Panc1 (cell line): Measurements from ENCODE around the gene SEC14L2. TPM values are rescaled to one million over a fixed set of nuclear protein-coding genes. Genes with fewer than 3 reads are reported as not detected.

Experiments used
- ATAC-seq: fragments of 200-7000 bp; cut with Tn5 transposase; 2 replicates; pipeline ENCODE4 v1.9.1; 2020; ENCODE audit warnings: mild to moderate bottlenecking, moderate library complexity
- BruUV-seq: library from RNA; stranded (reverse); fragments of 400-500 nt; replicated peaks from 2 replicates; lab custom pipeline; 2021; lab: Mats Ljungman, UMichigan
- CTCF ChIA-PET: fragments of 300-600 bp; sonication (Branson Sonifier 250); formaldehyde crosslinking; loops from one replicate; lab custom pipeline; 2022; ENCODE audit warnings: antibody characterized with exemption; lab: Charles Lee
- POLR2A ChIA-PET: fragments of 300-600 bp; sonication (Branson Sonifier 250); formaldehyde crosslinking; loops from one replicate; lab custom pipeline; 2022; ENCODE audit warnings: antibody characterized with exemption; lab: Charles Lee
- DNase-seq: peaks from one replicate; pipeline ENCODE4 v3.0.0-alpha.2; 2010; ENCODE audit warnings: low read depth, low spot score
- H3K27ac ChIP-seq: 2 replicates; pipeline ENCODE4 v1.5.1; 2011; ENCODE audit warnings: mild to moderate bottlenecking, low read length, inconsistent platforms
- H3K27me3 ChIP-seq: fragments of 200-500 bp; sonication (Bioruptor generic); 2 replicates; pipeline ENCODE4 v1.6.0; 2014; ENCODE audit warnings: low read length, inconsistent platforms; ENCODE audit not compliant: control insufficient read depth, insufficient read depth
- H3K36me3 ChIP-seq: fragments of 200-500 bp; sonication (Bioruptor generic); 2 replicates; pipeline ENCODE4 v1.5.1; 2014; ENCODE audit warnings: inconsistent platforms, mild to moderate bottlenecking, low read length, moderate library complexity; ENCODE audit not compliant: control insufficient read depth, insufficient read depth
- H3K4me1 ChIP-seq: 2 replicates; pipeline ENCODE4 v1.5.1; 2011; ENCODE audit warnings: inconsistent platforms, mild to moderate bottlenecking, low read length, moderate library complexity; ENCODE audit not compliant: control insufficient read depth, insufficient read depth
- H3K4me3 ChIP-seq, 2 experiments: 2 replicates each; pipeline ENCODE4 v1.5.1; 2011 to 2012; ENCODE audit warnings: low read depth in 2 of 2, low read length in 2 of 2, mild to moderate bottlenecking in 2 of 2, inconsistent platforms in 1 of 2, moderate library complexity in 1 of 2
- H3K9me3 ChIP-seq: fragments of 200-500 bp; sonication (Bioruptor generic); 2 replicates; pipeline ENCODE4 v1.5.1; 2014; ENCODE audit warnings: low read depth, mild to moderate bottlenecking, inconsistent platforms, low read length, moderate library complexity; ENCODE audit not compliant: control insufficient read depth, insufficient read depth
- CTCF ChIP-seq: fragments of 450-650 bp; IDR thresholded peaks from 2 replicates; pipeline ENCODE4 v1.5.1; 2017; ENCODE audit warnings: mild to moderate bottlenecking
- POLR2AphosphoS5 ChIP-seq: IDR thresholded peaks from 2 replicates; pipeline ENCODE4 v1.6.1; 2012; ENCODE audit warnings: mild to moderate bottlenecking, low read depth, low read length, moderate library complexity
- REST ChIP-seq, 2 experiments: IDR thresholded peaks; 2 replicates each; pipeline ENCODE4 v1.6.1; 2011 to 2012; ENCODE audit warnings: low read depth in 2 of 2, control low read depth in 1 of 2, low read length in 1 of 2, mild to moderate bottlenecking in 1 of 2, moderate library complexity in 1 of 2; ENCODE audit not compliant: insufficient read depth in 1 of 2
- SIN3A ChIP-seq: IDR thresholded peaks from 2 replicates; pipeline ENCODE4 v1.6.1; 2012; ENCODE audit warnings: low read depth, mild to moderate bottlenecking, low read length, moderate library complexity, borderline replicate concordance; ENCODE audit not compliant: insufficient read depth
- TCF7L2 ChIP-seq: IDR thresholded peaks from 2 replicates; pipeline ENCODE4 v1.6.1; 2011; ENCODE audit warnings: mild to moderate bottlenecking, low read depth, low read length, inconsistent platforms
- in situ Hi-C: cut with HindIII; loops from 2 replicates; pipeline ENCODE4 v1.10.0; 2016; ENCODE audit warnings: low sequenced_read_pairs, low pct_unique_long_range_greater_than_20kb
- intact Hi-C: fragments of 100-400 bp; cut with micrococcal nuclease; formaldehyde crosslinking; loops from one replicate; pipeline ENCODE4 v1.10.0; 2022; ENCODE audit not compliant: unreplicated experiment
- total RNA-seq: library from RNA; stranded (reverse); gene quantifications from one replicate; pipeline ENCODE4 v1.2.1, GENCODE V29; 2021; ENCODE audit not compliant: unreplicated experiment

The SEC14L2 gene
- total RNA-seq, 1 experiment from 2014 or later: 10.7 TPM

GRCh38 chr22:30406400-30406799 is 9.6 kb downstream of the SEC14L2 start:
- DNase-seq (no peak), ATAC-seq (no peak)
- H3K9me3 ChIP-seq: no peaks in the 10 kb centered on the region
- H3K4me3 ChIP-seq: no peak overlapping the region
- CTCF ChIA-PET: no interaction called here
- BruUV-seq: no TSS peak
- no peaks in the 10 kb centered on the region for H3K27me3 ChIP-seq
- no peaks in the 10 kb centered on the region for H3K36me3 ChIP-seq
- POLR2A ChIA-PET: no interaction called here
- no peak for TF ChIP-seq TCF7L2
- H3K27ac ChIP-seq: no peak overlapping the region
- in situ Hi-C loops: no loop called here
- intact Hi-C loops: no loop called here
- H3K4me1 ChIP-seq: 0 out of 2 replicates have a peak, but pooled peaks cover 3% of the 10 kb centered on the region

GRCh38 chr22:30408388-30409102 is 11.7 kb downstream of the SEC14L2 start:
- TF ChIP-seq TCF7L2 (no peak), REST (IDR thresholded peaks at IDR 0.05; ENCODE audit: insufficient read depth in 1 of 2, low read depth in 2 of 2, low read length in 1 of 2) (no peak), SIN3A (no peak), POLR2AphosphoS5 (no peak), CTCF (no peak)
- H3K4me1 ChIP-seq: no peaks in the 10 kb centered on the region
- H3K27me3 ChIP-seq: no peaks in the 10 kb centered on the region
- CTCF ChIA-PET: no interaction called here
- H3K36me3 ChIP-seq: no peaks in the 10 kb centered on the region
- in situ Hi-C loops (no loop called here), intact Hi-C loops (no loop called here)
- peak; percentile 73 for ATAC-seq
- no peaks in the 10 kb centered on the region for H3K9me3 ChIP-seq
- no TSS peak for BruUV-seq
- POLR2A ChIA-PET: interaction anchor here (0.6 kb wide), 1 partner anchor 11 kb away, joined by 3 read pairs; no protein-coding TSS in a partner anchor
- no peak overlapping the region for H3K27ac ChIP-seq
- no peak overlapping the region for H3K4me3 ChIP-seq
- no peak for DNase-seq

GRCh38 chr22:30411780-30412179 is 15.0 kb downstream of the SEC14L2 start:
- Histone ChIP-seq H3K4me1 (no peaks in the 10 kb centered on the region), H3K9me3 (no peaks in the 10 kb centered on the region), H3K36me3 (no peaks in the 10 kb centered on the region), H3K27me3 (no peaks in the 10 kb centered on the region), H3K27ac (no peak overlapping the region), H3K4me3 (no peak overlapping the region)
- in situ Hi-C loops: no loop called here
- no peak for DNase-seq
- no peak for TF ChIP-seq CTCF
- TF ChIP-seq TCF7L2: no peak
- TF ChIP-seq POLR2AphosphoS5: no peak
- no peak for TF ChIP-seq REST (IDR thresholded peaks at IDR 0.05; ENCODE audit: insufficient read depth in 1 of 2, low read depth in 2 of 2, low read length in 1 of 2)
- TF ChIP-seq SIN3A: no peak
- intact Hi-C loops: no loop called here
- 0 out of 2 replicates have a peak, but pooled peaks have one; percentile 39 for ATAC-seq
- CTCF ChIA-PET: no interaction called here
- POLR2A ChIA-PET: interaction anchor here (1.1 kb wide), 1 partner anchor 12 kb away, joined by 5 read pairs; no protein-coding TSS in a partner anchor
- BruUV-seq: no TSS peak
